ENCODE measurements around the gene KIFC1. TPM values are rescaled to one million over a fixed set of nuclear protein-coding genes. Genes with fewer than 3 reads are reported as not detected.
"Not testable (repeated sequence)": the region's sequence is repeated elsewhere in the genome, so short reads cannot be mapped to it uniquely, and the experiment has no call there.

The KIFC1 gene
- polyA plus RNA-seq, 1 of the 3 experiments (the other 2 are of a cell fraction), result 35.9 TPM

- Histone ChIP-seq H2AFZ (ENCODE audit: low read depth) (no peak overlapping the region), H3K27ac (ENCODE audit: low read depth in 2 of 2, low read length in 1 of 2) (no peak overlapping the region), H3K4me3 (ENCODE audit: low read depth in 2 of 2, low read length in 1 of 2) (no peak overlapping the region), H3K4me2 (no peak overlapping the region), H3K27me3 (ENCODE audit: insufficient read depth) (no peaks in the 10 kb centered on the region; the same call in 1 of the 2 replicates), H4K20me1 (ENCODE audit: insufficient read depth) (no peaks in the 10 kb centered on the region), H3K36me3 (replicated peaks in 1 of 2; ENCODE audit: control insufficient read depth in 1 of 2, insufficient read depth in 2 of 2, low read length in 1 of 2) (no peaks in the 10 kb centered on the region), H3K9me3 (no peaks in the 10 kb centered on the region), H3K79me2 (ENCODE audit: insufficient read depth) (no peaks in the 10 kb centered on the region), H3F3A (replicated peaks; ENCODE audit: insufficient read depth) (no peaks in the 10 kb centered on the region), H3K4me1 (ENCODE audit: control insufficient read depth in 1 of 2, insufficient read depth in 2 of 2, low read depth in 1 of 2, low read length in 1 of 2) (peaks cover 0 to 6% of the 10 kb centered on the region in 2 experiments; a peak in 2 of 4 replicates), H3K9ac (no peak overlapping the region), H3K9me2 (no peaks in the 10 kb centered on the region)
- no peak for DNase-seq
- TF ChIP-seq ELF1 (IDR thresholded peaks at IDR 0.05) (no peak), FOXJ3 (CRISPR knock-in tag; IDR thresholded peaks at IDR 0.05) (no peak), TEAD4 (IDR thresholded peaks at IDR 0.05; ENCODE audit: borderline replicate concordance, insufficient read depth) (no peak), JUND (IDR thresholded peaks at IDR 0.05) (no peak)
- POLR2A ChIA-PET, result no interaction called here
- CTCF ChIA-PET, result interaction anchor here (1.3 to 3.6 kb wide), 2 partner anchors 14 to 31 kb away, joined by 3 to 20 read pairs; no protein-coding TSS in a partner anchor
Observed at GRCh38 chr6:33359331-33359730, 32.3 kb upstream of the KIFC1 start.

DNA sequence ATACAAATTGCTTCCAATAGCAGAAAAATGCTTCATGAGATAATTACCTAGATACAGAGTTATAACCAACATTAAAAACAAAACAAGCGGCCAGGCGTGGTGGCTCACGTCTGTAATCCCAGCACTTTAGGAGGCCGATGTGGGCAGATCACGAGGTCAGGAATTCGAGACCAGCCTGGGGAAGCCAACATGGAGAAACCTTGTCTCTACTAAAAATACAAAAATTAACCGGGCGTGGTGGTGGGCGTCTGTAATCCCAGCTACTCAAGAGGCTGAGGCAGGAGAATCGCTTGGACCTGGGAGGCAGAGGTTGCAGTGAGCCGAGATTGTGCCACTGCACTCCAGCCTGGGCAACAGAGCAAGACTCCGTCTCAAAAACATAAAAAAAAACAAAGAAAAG lies 28.1 kb upstream of the KIFC1 start:
- not testable (repeated sequence) for H3K79me2 ChIP-seq (ENCODE audit: insufficient read depth); H3K27ac ChIP-seq (ENCODE audit: low read depth in 2 of 2, low read length in 1 of 2); H3K4me1 ChIP-seq (ENCODE audit: control insufficient read depth in 1 of 2, insufficient read depth in 2 of 2, low read depth in 1 of 2, low read length in 1 of 2); H3K36me3 ChIP-seq (replicated peaks in 1 of 2; ENCODE audit: control insufficient read depth in 1 of 2, insufficient read depth in 2 of 2, low read length in 1 of 2); H3K4me2 ChIP-seq; H3K9me2 ChIP-seq; H3F3A ChIP-seq (replicated peaks; ENCODE audit: insufficient read depth); H4K20me1 ChIP-seq (ENCODE audit: insufficient read depth); H3K9ac ChIP-seq; H3K27me3 ChIP-seq (ENCODE audit: insufficient read depth); H2AFZ ChIP-seq (ENCODE audit: low read depth); DNase-seq; H3K4me3 ChIP-seq (ENCODE audit: low read depth in 2 of 2, low read length in 1 of 2); H3K9me3 ChIP-seq
- ChIA-PET POLR2A (interaction anchor here (0.7 kb wide), 1 partner anchor 821 kb away, joined by 4 read pairs; no protein-coding TSS in a partner anchor), CTCF (interaction anchor here (1.1 to 1.3 kb wide), 2 partner anchors 11 to 27 kb away, joined by 3 to 4 read pairs; no protein-coding TSS in a partner anchor)
- WGBS (ENCODE audit: low lambda C conversion rate), result 93% methylated on average over 12 of the region's 12 CpGs

- DNase-seq; H3K27ac ChIP-seq (ENCODE audit: low read depth in 2 of 2, low read length in 1 of 2); H2AFZ ChIP-seq (ENCODE audit: low read depth); H3K9me3 ChIP-seq; H3K27me3 ChIP-seq (ENCODE audit: insufficient read depth); H3K4me3 ChIP-seq (ENCODE audit: low read depth in 2 of 2, low read length in 1 of 2); H3K9me2 ChIP-seq; H3K79me2 ChIP-seq (ENCODE audit: insufficient read depth); H3K9ac ChIP-seq; H3K4me1 ChIP-seq (ENCODE audit: control insufficient read depth in 1 of 2, insufficient read depth in 2 of 2, low read depth in 1 of 2, low read length in 1 of 2); H4K20me1 ChIP-seq (ENCODE audit: insufficient read depth); H3K4me2 ChIP-seq; H3K36me3 ChIP-seq (replicated peaks in 1 of 2; ENCODE audit: control insufficient read depth in 1 of 2, insufficient read depth in 2 of 2, low read length in 1 of 2); H3F3A ChIP-seq (replicated peaks; ENCODE audit: insufficient read depth): not testable (repeated sequence)
- WGBS (ENCODE audit: low lambda C conversion rate), result 32% methylated on average over 6 of the region's 8 CpGs
- CTCF ChIA-PET, result interaction anchor here (0.8 to 1.3 kb wide), 4 partner anchors 10 to 26 kb away, joined by 3 to 7 read pairs (median 4); no protein-coding TSS in a partner anchor
- POLR2A ChIA-PET, result interaction anchor here (0.7 kb wide), 1 partner anchor 820 kb away, joined by 4 read pairs; no protein-coding TSS in a partner anchor
Observed at GRCh38 chr6:33364475-33365205, 27.0 kb upstream of the KIFC1 start.

DNA sequence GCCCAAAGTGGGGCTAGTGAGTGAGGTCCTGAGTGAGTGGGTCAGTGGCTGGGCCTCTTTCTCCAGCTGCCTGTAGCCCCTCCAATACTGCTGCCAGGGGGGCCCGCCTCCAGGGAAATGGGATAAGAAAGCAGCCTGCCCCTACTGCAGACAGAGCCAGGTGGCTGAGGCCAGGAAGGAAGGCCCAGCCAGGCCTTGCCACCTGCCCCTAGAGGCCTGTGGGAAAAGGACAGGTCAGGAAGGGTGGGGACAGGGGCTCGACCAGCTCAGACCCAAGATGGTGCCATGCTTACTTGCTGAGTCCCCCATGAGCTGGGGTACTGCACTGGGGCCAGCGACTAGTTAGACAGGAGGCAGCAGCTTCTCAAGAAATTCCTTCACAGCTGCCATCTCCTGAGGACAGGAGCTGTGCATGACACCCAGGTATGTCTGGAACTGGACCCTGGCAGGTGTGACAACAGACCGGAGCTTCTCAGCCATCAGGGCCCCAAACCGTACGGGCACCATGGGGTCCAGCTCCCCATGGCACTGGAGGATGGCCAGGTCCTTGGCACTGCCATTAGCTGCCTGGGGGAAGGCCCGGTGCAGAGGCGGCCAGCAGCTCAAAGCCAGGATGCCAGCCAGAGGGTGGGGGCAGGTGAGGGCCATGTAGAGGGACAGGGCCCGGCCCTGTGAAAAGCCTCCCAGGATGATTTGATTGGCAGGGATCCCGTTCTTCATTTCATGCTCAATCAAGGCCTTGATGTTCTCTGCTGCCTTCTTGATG lies 26.2 kb upstream of the KIFC1 start:
- H3K79me2 ChIP-seq (ENCODE audit: insufficient read depth); H3K9me2 ChIP-seq; POLR2A ChIA-PET; DNase-seq; H3K9me3 ChIP-seq; H4K20me1 ChIP-seq (ENCODE audit: insufficient read depth); H3K4me2 ChIP-seq; H3F3A ChIP-seq (replicated peaks; ENCODE audit: insufficient read depth); H3K27me3 ChIP-seq (ENCODE audit: insufficient read depth); H3K4me3 ChIP-seq (ENCODE audit: low read depth in 2 of 2, low read length in 1 of 2); H3K9ac ChIP-seq; H3K27ac ChIP-seq (ENCODE audit: low read depth in 2 of 2, low read length in 1 of 2); H3K4me1 ChIP-seq (ENCODE audit: control insufficient read depth in 1 of 2, insufficient read depth in 2 of 2, low read depth in 1 of 2, low read length in 1 of 2); H2AFZ ChIP-seq (ENCODE audit: low read depth); H3K36me3 ChIP-seq (replicated peaks in 1 of 2; ENCODE audit: control insufficient read depth in 1 of 2, insufficient read depth in 2 of 2, low read length in 1 of 2): not testable (repeated sequence)
- CTCF ChIA-PET, result interaction anchor here (0.8 kb wide), 1 partner anchor 10 kb away, joined by 4 read pairs; no protein-coding TSS in a partner anchor
- no CpG with 5 or more reads among the region's 10 CpGs for WGBS (ENCODE audit: low lambda C conversion rate)

Measured in SK-N-SH (cell line).